Neural cell (in vitro differentiated cells): ENCODE results near the gene PRICKLE2.

Experiments used
- CTCF ChIP-seq: fragments of 450-650 bp; IDR thresholded peaks from 2 replicates; pipeline ENCODE4 v1.5.1; 2014; ENCODE audit warnings: antibody characterized with exemption, mild to moderate bottlenecking, moderate library complexity; ENCODE audit not compliant: poor library complexity, severe bottlenecking
- EP300 ChIP-seq: fragments of 450-650 bp; conservative IDR thresholded peaks from 2 replicates; pipeline ENCODE4 v1.6.1; 2014; ENCODE audit warnings: antibody characterized with exemption, mild to moderate bottlenecking, moderate library complexity; ENCODE audit not compliant: poor library complexity, severe bottlenecking
- EZH2 ChIP-seq: fragments of 200-600, 300-800 bp; shearing (Covaris generic), sonication (generic); IDR thresholded peaks from 2 replicates; pipeline ENCODE4 v1.6.1; 2014; ENCODE audit warnings: antibody characterized with exemption, low read length, borderline replicate concordance, mild to moderate bottlenecking; ENCODE audit not compliant: insufficient read depth, poor library complexity, severe bottlenecking
- MXI1 ChIP-seq: fragments of 450-650 bp; conservative IDR thresholded peaks from 2 replicates; pipeline ENCODE4 v1.6.1; 2014; ENCODE audit warnings: antibody characterized with exemption, mild to moderate bottlenecking; ENCODE audit not compliant: poor library complexity, severe bottlenecking
- POLR2AphosphoS5 ChIP-seq: IDR thresholded peaks from 2 replicates; pipeline ENCODE4 v1.6.1; 2012
- RAD21 ChIP-seq: fragments of 450-650 bp; conservative IDR thresholded peaks from 2 replicates; pipeline ENCODE4 v1.6.1; 2014; ENCODE audit warnings: antibody characterized with exemption, mild to moderate bottlenecking, moderate library complexity
- REST ChIP-seq: IDR thresholded peaks from 2 replicates; pipeline ENCODE4 v1.6.1; 2012; ENCODE audit warnings: borderline replicate concordance
- SMC3 ChIP-seq: fragments of 450-650 bp; conservative IDR thresholded peaks from 2 replicates; pipeline ENCODE4 v1.6.1; 2014; ENCODE audit warnings: antibody characterized with exemption, mild to moderate bottlenecking, moderate library complexity; ENCODE audit not compliant: poor library complexity
- TAF1 ChIP-seq: IDR thresholded peaks from 2 replicates; pipeline ENCODE4 v1.6.1; 2012; ENCODE audit warnings: low read depth

GRCh38 chr3:64195789-64196188, 29.5 kb downstream of the PRICKLE2 start:
- TF ChIP-seq REST (no peak), CTCF (no peak), EP300 (no peak), EZH2 (no peak), RAD21 (no peak), POLR2AphosphoS5 (no peak), MXI1 (no peak), TAF1 (no peak), SMC3 (no peak)
